WI38 (cell line): ENCODE measurements around the gene PTDSS2.
"Not testable (repeated sequence)": the region's sequence is repeated elsewhere in the genome, so short reads cannot be mapped to it uniquely, and the experiment has no call there.

Experiments used
- H3K4me3 ChIP-seq: 2 replicates; pipeline ENCODE4 v1.5.1; 2011; ENCODE audit warnings: low read depth, mild to moderate bottlenecking, control low read depth, low read length
- TF ChIP-seq, protein P1 (sequence below): IDR thresholded peaks from 2 replicates; pipeline ENCODE4 v1.5.1; 2012; ENCODE audit warnings: low read depth, mild to moderate bottlenecking, control low read depth, low read length

Gene PTDSS2

GRCh38 chr11:405954-406795 is 43.9 kb upstream of the PTDSS2 start:
- TF ChIP-seq, protein P1, sequence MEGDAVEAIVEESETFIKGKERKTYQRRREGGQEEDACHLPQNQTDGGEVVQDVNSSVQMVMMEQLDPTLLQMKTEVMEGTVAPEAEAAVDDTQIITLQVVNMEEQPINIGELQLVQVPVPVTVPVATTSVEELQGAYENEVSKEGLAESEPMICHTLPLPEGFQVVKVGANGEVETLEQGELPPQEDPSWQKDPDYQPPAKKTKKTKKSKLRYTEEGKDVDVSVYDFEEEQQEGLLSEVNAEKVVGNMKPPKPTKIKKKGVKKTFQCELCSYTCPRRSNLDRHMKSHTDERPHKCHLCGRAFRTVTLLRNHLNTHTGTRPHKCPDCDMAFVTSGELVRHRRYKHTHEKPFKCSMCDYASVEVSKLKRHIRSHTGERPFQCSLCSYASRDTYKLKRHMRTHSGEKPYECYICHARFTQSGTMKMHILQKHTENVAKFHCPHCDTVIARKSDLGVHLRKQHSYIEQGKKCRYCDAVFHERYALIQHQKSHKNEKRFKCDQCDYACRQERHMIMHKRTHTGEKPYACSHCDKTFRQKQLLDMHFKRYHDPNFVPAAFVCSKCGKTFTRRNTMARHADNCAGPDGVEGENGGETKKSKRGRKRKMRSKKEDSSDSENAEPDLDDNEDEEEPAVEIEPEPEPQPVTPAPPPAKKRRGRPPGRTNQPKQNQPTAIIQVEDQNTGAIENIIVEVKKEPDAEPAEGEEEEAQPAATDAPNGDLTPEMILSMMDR, result no peak
- peak overlapping the region; percentile 54 for H3K4me3 ChIP-seq

DNA sequence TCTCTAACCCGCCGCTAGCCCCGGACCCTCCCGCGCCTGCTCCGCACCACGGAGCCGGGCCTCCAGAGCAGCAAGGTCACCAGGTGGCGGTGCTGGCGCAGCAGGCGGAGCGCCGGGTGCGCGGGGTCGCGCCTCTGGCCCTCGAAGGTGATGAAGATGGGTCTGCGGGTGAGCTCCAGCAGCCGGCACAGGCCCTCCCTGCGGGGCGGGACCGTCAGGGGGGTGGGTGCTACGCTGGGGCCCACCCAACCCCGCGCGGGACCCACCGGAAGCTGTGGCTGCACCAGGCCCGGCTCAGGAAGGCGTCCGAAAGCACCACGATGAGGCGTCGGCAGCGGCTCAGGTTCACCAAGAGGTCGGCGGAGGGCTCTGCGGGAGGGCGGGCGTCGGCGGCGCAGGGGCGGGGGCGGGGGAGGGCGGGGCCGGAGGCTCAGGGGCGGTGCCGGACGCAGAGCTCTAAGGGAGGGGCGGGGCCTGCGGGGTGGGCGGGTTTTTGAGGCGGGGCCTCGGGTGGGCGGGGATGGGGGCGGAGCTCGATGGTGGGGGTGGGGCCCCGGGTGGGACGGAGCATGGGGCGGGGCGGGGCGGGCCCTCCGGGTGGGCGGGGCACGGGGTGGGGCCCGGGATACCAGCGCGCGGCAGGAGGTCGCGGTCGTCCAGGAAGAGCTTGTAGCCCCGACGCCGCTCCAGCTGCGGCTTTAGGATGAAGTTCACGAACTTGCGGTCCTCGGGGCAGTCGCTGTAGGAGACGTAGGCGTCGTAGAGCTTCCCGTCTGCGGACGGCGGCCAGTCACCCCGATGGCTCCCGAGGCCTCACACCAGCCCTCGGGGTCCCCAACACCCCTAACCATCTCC is 43.1 kb upstream of the PTDSS2 start:
- peak overlapping the region; percentile 54 for H3K4me3 ChIP-seq

DNA sequence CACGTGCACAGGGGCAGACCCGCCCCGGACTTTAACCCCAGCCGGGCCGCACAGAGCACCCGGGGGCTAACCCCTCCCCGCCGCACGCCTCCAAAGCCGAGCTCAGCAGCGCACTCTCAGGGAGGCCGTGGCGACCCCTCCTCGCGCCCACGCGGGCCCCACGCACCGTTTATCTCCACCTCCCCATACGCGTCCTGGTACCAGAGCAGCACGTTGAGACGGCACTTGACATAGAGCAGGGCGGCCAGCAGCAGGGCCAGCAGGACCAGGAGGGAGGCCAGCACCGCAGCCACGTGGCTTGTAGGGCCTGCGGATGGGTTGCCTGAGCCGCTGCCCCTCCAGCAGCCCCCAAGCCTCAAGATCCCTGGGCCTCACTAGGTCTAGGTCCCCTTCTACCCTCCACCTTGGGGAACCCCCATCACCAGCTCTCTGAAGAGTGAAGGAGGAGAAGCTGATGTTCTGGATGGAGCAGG is 42.4 kb upstream of the PTDSS2 start:
- TF ChIP-seq, protein P1, result no peak
- no peak overlapping the region for H3K4me3 ChIP-seq

More for the DNA sequence above, 43.1 kb upstream of the PTDSS2 start:
- TF ChIP-seq, protein P1, result no peak

GRCh38 chr11:408154-409007 is 41.7 kb upstream of the PTDSS2 start:
- TF ChIP-seq, protein P1, result no peak
- H3K4me3 ChIP-seq, result no peak overlapping the region

GRCh38 chr11:409008-409599 is 41.0 kb upstream of the PTDSS2 start:
- TF ChIP-seq, protein P1, result no peak
- H3K4me3 ChIP-seq, result no peak overlapping the region

- TF ChIP-seq, protein P1, result no peak
Observed at GRCh38 chr11:409600-410483, 40.2 kb upstream of the PTDSS2 start.

GRCh38 chr11:410711-411110 is 39.4 kb upstream of the PTDSS2 start:
- H3K4me3 ChIP-seq, result not testable (repeated sequence)

More at GRCh38 chr11:409600-410483, 40.2 kb upstream of the PTDSS2 start:
- no peak overlapping the region for H3K4me3 ChIP-seq

DNA sequence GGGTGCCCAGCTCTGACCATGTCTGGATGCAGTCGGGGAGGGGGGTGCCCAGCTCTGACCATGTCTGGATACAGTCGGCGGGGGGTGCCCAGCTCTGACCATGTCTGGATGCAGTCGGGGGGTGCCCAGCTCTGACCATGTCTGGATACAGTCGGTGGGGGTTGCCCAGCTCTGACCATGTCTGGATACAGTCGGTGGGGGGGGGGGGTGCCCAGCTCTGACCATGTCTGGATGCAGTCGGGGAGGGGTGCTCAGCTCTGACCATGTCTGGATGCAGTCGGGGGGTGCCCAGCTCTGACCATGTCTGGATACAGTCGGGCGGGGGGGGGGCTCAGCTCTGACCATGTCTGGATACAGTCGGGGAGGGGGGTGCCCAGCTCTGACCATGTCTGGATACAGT is 38.6 kb upstream of the PTDSS2 start:
- H3K4me3 ChIP-seq, result not testable (repeated sequence)
